Measurements from ENCODE around the gene CCT5.

DNA sequence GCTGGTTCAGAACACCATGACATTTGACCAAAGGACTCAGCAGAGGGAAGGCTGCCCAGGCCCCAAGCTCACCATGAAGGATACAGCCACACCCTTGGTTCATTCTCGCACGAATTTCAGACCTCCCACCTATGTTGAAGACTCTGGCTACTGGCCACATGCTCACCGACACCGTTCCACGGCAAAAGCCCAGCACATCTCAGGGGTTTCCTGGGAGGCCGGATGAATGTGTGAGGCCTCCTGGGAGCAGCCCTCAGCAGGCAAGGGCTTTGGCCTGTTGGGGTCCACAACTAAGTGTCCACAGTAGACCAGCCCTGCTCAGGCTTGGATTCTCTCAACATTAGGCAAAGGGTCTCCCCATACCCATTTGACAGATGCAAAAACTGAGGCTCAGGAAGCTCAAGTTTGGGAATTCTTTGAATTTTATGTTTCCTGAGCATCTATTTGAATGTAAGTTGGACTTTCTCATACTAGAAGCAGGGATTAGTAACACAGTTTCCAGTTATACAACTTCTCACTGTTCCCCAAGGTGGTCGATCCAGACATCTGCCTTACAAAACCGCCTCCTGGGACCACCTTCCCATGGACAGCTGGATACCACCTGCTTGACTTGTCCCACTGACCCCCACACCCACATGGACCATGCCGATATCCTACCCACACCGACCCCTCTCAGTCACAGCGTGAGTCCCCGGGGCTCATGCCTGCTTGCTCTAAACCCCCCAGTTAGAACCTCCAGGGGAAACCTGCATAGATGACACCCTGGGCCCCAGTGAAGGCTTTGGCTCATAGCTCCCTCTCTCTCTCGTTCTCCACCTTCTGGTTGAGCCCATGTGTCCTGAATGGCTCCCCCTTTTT, 27.9 kb downstream of the CCT5 start:
- TF ChIP-seq GLIS3 (CRISPR knock-in tag; IDR thresholded peaks at IDR 0.05) (no peak), PPARA (CRISPR knock-in tag; IDR thresholded peaks at IDR 0.05; ENCODE audit: borderline replicate concordance) (no peak), ZC3H10 (CRISPR knock-in tag; IDR thresholded peaks at IDR 0.05) (no peak), ISL1 (CRISPR knock-in tag; IDR thresholded peaks at IDR 0.05) (no peak), ZNF70 (CRISPR knock-in tag; IDR thresholded peaks at IDR 0.05) (no peak), RARB (CRISPR knock-in tag; IDR thresholded peaks at IDR 0.05) (no peak), TOX (CRISPR knock-in tag; IDR thresholded peaks at IDR 0.05; ENCODE audit: borderline replicate concordance) (no peak), ZFP30 (CRISPR knock-in tag; IDR thresholded peaks at IDR 0.05) (no peak), SNAI2 (CRISPR knock-in tag; IDR thresholded peaks at IDR 0.05) (no peak), ARNTL (CRISPR knock-in tag; IDR thresholded peaks at IDR 0.05; ENCODE audit: borderline replicate concordance, low read depth) (no peak), ZNF8 (CRISPR knock-in tag; IDR thresholded peaks at IDR 0.05) (no peak)
- TF ChIP-seq, protein P1, sequence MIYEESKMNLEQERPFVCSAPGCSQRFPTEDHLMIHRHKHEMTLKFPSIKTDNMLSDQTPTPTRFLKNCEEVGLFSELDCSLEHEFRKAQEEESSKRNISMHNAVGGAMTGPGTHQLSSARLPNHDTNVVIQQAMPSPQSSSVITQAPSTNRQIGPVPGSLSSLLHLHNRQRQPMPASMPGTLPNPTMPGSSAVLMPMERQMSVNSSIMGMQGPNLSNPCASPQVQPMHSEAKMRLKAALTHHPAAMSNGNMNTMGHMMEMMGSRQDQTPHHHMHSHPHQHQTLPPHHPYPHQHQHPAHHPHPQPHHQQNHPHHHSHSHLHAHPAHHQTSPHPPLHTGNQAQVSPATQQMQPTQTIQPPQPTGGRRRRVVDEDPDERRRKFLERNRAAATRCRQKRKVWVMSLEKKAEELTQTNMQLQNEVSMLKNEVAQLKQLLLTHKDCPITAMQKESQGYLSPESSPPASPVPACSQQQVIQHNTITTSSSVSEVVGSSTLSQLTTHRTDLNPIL (CRISPR knock-in tag; IDR thresholded peaks at IDR 0.05; ENCODE audit: low read depth): no peak
- TF ChIP-seq, protein P2, sequence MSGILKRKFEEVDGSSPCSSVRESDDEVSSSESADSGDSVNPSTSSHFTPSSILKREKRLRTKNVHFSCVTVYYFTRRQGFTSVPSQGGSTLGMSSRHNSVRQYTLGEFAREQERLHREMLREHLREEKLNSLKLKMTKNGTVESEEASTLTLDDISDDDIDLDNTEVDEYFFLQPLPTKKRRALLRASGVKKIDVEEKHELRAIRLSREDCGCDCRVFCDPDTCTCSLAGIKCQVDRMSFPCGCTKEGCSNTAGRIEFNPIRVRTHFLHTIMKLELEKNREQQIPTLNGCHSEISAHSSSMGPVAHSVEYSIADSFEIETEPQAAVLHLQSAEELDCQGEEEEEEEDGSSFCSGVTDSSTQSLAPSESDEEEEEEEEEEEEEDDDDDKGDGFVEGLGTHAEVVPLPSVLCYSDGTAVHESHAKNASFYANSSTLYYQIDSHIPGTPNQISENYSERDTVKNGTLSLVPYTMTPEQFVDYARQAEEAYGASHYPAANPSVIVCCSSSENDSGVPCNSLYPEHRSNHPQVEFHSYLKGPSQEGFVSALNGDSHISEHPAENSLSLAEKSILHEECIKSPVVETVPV (CRISPR knock-in tag; IDR thresholded peaks at IDR 0.05): no peak
- TF ChIP-seq, protein P3, sequence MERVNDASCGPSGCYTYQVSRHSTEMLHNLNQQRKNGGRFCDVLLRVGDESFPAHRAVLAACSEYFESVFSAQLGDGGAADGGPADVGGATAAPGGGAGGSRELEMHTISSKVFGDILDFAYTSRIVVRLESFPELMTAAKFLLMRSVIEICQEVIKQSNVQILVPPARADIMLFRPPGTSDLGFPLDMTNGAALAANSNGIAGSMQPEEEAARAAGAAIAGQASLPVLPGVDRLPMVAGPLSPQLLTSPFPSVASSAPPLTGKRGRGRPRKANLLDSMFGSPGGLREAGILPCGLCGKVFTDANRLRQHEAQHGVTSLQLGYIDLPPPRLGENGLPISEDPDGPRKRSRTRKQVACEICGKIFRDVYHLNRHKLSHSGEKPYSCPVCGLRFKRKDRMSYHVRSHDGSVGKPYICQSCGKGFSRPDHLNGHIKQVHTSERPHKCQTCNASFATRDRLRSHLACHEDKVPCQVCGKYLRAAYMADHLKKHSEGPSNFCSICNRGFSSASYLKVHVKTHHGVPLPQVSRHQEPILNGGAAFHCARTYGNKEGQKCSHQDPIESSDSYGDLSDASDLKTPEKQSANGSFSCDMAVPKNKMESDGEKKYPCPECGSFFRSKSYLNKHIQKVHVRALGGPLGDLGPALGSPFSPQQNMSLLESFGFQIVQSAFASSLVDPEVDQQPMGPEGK (CRISPR knock-in tag; IDR thresholded peaks at IDR 0.05; ENCODE audit: borderline replicate concordance): no peak

All from SK-N-SH treated with all-trans-retinoic acid at 6 μM for 48 hours (cell line).